ENCODE results near the gene SOX13. TPM values are rescaled to one million over a fixed set of nuclear protein-coding genes. Genes with fewer than 3 reads are reported as not detected.

The SOX13 gene
- total RNA-seq, 1 experiment from 2014 or later, result 171 TPM

GRCh38 chr1:204079608-204079999 lies 6.7 kb downstream of the SOX13 start (continued):
- TF ChIP-seq ATF6 (CRISPR knock-in tag; IDR thresholded peaks at IDR 0.05), result no peak
- TF ChIP-seq ARID4B (CRISPR knock-in tag; IDR thresholded peaks at IDR 0.05; ENCODE audit: borderline replicate concordance), result 0 out of 2 replicates have a peak, but pooled peaks have one; percentile 5
- TF ChIP-seq ATF3 (CRISPR knock-in tag; conservative IDR thresholded peaks at IDR 0.05), result no peak
- no peak for TF ChIP-seq ZNF512 (CRISPR knock-in tag; IDR thresholded peaks at IDR 0.05; ENCODE audit: borderline replicate concordance)

- Mint-ChIP-seq H3K9me3 (no peaks in the 10 kb centered on the region), H3K27me3 (ENCODE audit: low read depth) (peaks cover under 1% of the 10 kb centered on the region; the same call in 1 of the 2 replicates), H3K4me1 (peaks cover 93% of the 10 kb centered on the region), H3K36me3 (peaks cover under 1% of the 10 kb centered on the region; the same call in 1 of the 2 replicates), H3K4me3 (peak overlapping the region; percentile 61), H3K27ac (peak overlapping the region; percentile 100)
- ChIA-PET POLR2A (interaction anchor here (0.7 to 2.0 kb wide), 11 partner anchors 9 to 331 kb away, joined by 3 to 11 read pairs (median 4); partner anchors contain the start of gene ETNK2), CTCF (interaction anchor here (0.6 to 5.1 kb wide), 13 partner anchors 10 to 283 kb away, joined by 3 to 58 read pairs (median 3); partner anchors contain the start of gene GOLT1A)
- ATAC-seq (peak; percentile 74), DNase-seq (ENCODE audit: low spot score) (peak; percentile 98)
- TF ChIP-seq OVOL2 (CRISPR knock-in tag; IDR thresholded peaks at IDR 0.05; ENCODE audit: borderline replicate concordance) (no peak), RELA (CRISPR knock-in tag; IDR thresholded peaks at IDR 0.05; ENCODE audit: borderline replicate concordance) (no peak), TEAD1 (CRISPR knock-in tag; IDR thresholded peaks at IDR 0.05) (peak; percentile 52; the same call in 1 of the 2 replicates), ZNF121 (CRISPR knock-in tag; IDR thresholded peaks at IDR 0.05) (0 out of 2 replicates have a peak, but pooled peaks have one; percentile 76), ZNF423 (CRISPR knock-in tag; IDR thresholded peaks at IDR 0.05) (no peak), TEAD4 (CRISPR knock-in tag; IDR thresholded peaks at IDR 0.05) (no peak), AR (CRISPR knock-in tag; IDR thresholded peaks at IDR 0.05) (peak; percentile 28; the same call in 1 of the 2 replicates), FOXK1 (CRISPR knock-in tag; IDR thresholded peaks at IDR 0.05) (0 out of 2 replicates have a peak, but pooled peaks have one; percentile 55), ZNF263 (CRISPR knock-in tag; IDR thresholded peaks at IDR 0.05; ENCODE audit: low read depth) (no peak), ZNF281 (CRISPR knock-in tag; IDR thresholded peaks at IDR 0.05) (peak; percentile 87), PREB (CRISPR knock-in tag; IDR thresholded peaks at IDR 0.05; ENCODE audit: borderline replicate concordance) (no peak)
Measured at GRCh38 chr1:204080163-204080903, 7.4 kb downstream of the SOX13 start.

Measured in WTC11 (cell line).